ENCODE results near the gene PSMD13. TPM values are rescaled to one million over a fixed set of nuclear protein-coding genes. Genes with fewer than 3 reads are reported as not detected.

The PSMD13 gene
- total and polyA plus RNA-seq, 2 experiments from 2014 or later, result 91.8 to 146 TPM

DNA sequence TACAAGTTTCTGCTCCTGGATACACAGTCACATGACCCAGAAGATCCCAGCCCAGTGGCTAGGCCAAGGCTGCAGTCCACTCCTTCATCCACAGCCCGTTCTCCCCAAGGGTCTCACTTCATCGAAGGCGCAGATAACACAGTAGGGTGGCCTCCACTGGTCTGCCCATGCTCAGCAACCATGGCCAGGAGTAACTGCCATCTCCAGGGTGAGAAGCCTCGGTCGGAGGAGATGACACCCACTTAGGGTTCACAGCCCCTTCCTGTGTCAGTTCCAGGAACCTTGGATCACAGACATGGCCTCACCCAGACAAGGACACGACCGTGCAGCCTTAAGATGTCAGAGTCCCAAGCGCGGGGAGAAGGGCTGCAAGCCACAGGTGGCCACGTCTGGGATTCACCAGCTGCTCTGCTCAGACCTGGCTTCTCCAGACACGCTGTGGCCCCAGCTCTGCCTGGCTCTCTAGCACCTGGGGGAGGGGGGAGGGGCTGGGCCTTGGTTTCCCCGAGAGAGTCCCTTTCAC lies 32.1 kb upstream of the PSMD13 start:
- peaks cover 17% of the 10 kb centered on the region for H3K4me1 ChIP-seq (ENCODE audit: insufficient read depth)
- peaks cover 43% of the 10 kb centered on the region for H4K20me1 ChIP-seq (ENCODE audit: insufficient read depth, poor library complexity, severe bottlenecking)
- H3K79me2 ChIP-seq, result peaks cover 49% of the 10 kb centered on the region
- no peaks in the 10 kb centered on the region for H3K9me2 ChIP-seq (replicated peaks; ENCODE audit: insufficient read depth)
- H3K9me3 ChIP-seq (ENCODE audit: low read depth), result no peaks in the 10 kb centered on the region
- no peaks in the 10 kb centered on the region for H3K36me3 ChIP-seq (replicated peaks; ENCODE audit: insufficient read depth, low read depth)
- no peak overlapping the region for H2AFZ ChIP-seq
- H3K4me2 ChIP-seq, result peak overlapping the region; percentile 100
- no peak overlapping the region for H3K4me3 ChIP-seq
- no peak overlapping the region for H3K27ac ChIP-seq
- no peaks in the 10 kb centered on the region for H3K27me3 ChIP-seq
- DNase-seq (ENCODE audit: low spot score), result no peak
- TF ChIP-seq EZH2 (IDR thresholded peaks at IDR 0.05; ENCODE audit: borderline replicate concordance) (no peak), EZH2phosphoT487 (IDR thresholded peaks at IDR 0.05; ENCODE audit: low read depth, severe bottlenecking, unreplicated experiment) (no peak)
- TF ChIP-seq, protein P1, sequence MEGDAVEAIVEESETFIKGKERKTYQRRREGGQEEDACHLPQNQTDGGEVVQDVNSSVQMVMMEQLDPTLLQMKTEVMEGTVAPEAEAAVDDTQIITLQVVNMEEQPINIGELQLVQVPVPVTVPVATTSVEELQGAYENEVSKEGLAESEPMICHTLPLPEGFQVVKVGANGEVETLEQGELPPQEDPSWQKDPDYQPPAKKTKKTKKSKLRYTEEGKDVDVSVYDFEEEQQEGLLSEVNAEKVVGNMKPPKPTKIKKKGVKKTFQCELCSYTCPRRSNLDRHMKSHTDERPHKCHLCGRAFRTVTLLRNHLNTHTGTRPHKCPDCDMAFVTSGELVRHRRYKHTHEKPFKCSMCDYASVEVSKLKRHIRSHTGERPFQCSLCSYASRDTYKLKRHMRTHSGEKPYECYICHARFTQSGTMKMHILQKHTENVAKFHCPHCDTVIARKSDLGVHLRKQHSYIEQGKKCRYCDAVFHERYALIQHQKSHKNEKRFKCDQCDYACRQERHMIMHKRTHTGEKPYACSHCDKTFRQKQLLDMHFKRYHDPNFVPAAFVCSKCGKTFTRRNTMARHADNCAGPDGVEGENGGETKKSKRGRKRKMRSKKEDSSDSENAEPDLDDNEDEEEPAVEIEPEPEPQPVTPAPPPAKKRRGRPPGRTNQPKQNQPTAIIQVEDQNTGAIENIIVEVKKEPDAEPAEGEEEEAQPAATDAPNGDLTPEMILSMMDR (IDR thresholded peaks at IDR 0.05; ENCODE audit: poor library complexity), result no peak
- WGBS (ENCODE audit: low lambda C conversion rate, missing lambda C conversion rate), result 98% methylated on average over 12 of the region's 12 CpGs

DNA sequence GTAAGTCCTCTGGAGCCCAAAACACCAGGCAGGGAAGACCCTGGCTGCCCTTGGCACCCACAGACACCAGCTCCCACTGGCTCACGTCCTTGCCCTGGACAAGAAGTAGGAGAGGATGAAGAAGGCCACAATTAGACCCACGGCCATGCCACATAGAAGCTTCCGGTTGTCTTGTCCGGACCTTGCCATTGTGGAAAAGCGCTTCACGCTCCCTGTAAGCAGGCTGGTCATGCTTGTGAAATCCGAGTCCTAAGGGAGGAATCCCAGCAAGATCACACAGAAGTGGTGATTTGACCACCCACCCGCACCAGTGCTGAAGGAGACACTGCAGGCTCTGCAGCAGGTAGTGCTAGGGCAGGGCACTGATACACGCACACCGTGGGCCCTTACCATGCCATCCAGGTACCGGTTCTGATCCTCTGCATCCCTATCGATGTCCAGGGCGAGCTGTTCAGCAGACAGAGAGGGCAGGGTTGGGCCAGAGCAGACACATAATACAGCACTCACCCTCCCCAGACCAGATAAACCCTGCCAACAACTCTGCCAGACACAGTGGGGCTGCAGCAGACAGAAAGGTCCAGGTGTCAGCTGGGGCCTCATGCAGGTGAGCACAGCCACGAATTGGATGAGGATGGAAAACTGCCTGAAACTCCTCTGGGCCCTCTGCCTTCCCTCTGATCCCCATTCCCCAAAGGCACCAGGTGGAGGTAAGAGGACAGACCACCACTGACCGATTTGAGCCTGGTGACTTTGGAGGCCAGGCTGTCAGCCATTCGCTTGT lies 31.4 kb upstream of the PSMD13 start:
- H3K27me3 ChIP-seq, result no peaks in the 10 kb centered on the region
- H4K20me1 ChIP-seq (ENCODE audit: insufficient read depth, poor library complexity, severe bottlenecking), result peaks cover 47% of the 10 kb centered on the region
- 95% methylated on average over 16 of the region's 16 CpGs for WGBS (ENCODE audit: low lambda C conversion rate, missing lambda C conversion rate)
- peak overlapping the region; percentile 100 for H3K4me2 ChIP-seq
- no peaks in the 10 kb centered on the region for H3K36me3 ChIP-seq (replicated peaks; ENCODE audit: insufficient read depth, low read depth)
- H2AFZ ChIP-seq, result no peak overlapping the region
- peaks cover 56% of the 10 kb centered on the region for H3K79me2 ChIP-seq
- H3K4me1 ChIP-seq (ENCODE audit: insufficient read depth), result peaks cover 24% of the 10 kb centered on the region
- H3K4me3 ChIP-seq, result peak overlapping the region; percentile 69
- H3K27ac ChIP-seq, result peak overlapping the region; percentile 94
- TF ChIP-seq, protein P1 (IDR thresholded peaks at IDR 0.05; ENCODE audit: poor library complexity), result no peak
- no peak for TF ChIP-seq EZH2 (IDR thresholded peaks at IDR 0.05; ENCODE audit: borderline replicate concordance)
- TF ChIP-seq EZH2phosphoT487 (IDR thresholded peaks at IDR 0.05; ENCODE audit: low read depth, severe bottlenecking, unreplicated experiment), result no peak
- H3K9me2 ChIP-seq (replicated peaks; ENCODE audit: insufficient read depth), result no peaks in the 10 kb centered on the region
- no peak for DNase-seq (ENCODE audit: low spot score)
- H3K9me3 ChIP-seq (ENCODE audit: low read depth), result no peaks in the 10 kb centered on the region

DNA sequence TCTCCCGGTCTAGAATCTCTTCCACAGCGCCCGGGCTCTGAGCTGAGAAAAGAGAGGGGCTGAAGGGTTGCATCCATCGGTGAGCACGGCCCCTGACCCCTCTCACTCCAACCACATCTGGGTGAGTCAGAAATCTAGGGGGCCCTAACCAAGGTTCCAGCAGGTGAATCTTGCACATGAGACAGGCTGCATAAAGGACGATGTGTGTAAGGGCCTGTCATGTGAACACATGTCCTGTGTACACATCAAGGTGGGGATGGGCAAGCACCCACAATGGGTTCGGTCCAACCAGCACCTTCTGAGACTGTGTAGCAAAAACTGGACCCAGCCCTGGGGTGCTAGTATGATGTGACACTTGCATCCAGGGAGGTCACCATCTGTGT lies 30.8 kb upstream of the PSMD13 start:
- no peaks in the 10 kb centered on the region for H3K27me3 ChIP-seq
- H4K20me1 ChIP-seq (ENCODE audit: insufficient read depth, poor library complexity, severe bottlenecking), result peaks cover 50% of the 10 kb centered on the region
- H2AFZ ChIP-seq, result no peak overlapping the region
- no peaks in the 10 kb centered on the region for H3K9me2 ChIP-seq (replicated peaks; ENCODE audit: insufficient read depth)
- H3K4me2 ChIP-seq, result peak overlapping the region; percentile 100
- H3K4me1 ChIP-seq (ENCODE audit: insufficient read depth), result peaks cover 26% of the 10 kb centered on the region
- H3K79me2 ChIP-seq, result peaks cover 62% of the 10 kb centered on the region
- no peak for DNase-seq (ENCODE audit: low spot score)
- TF ChIP-seq, protein P1 (IDR thresholded peaks at IDR 0.05; ENCODE audit: poor library complexity), result no peak
- TF ChIP-seq EZH2 (IDR thresholded peaks at IDR 0.05; ENCODE audit: borderline replicate concordance), result no peak
- no peak for TF ChIP-seq EZH2phosphoT487 (IDR thresholded peaks at IDR 0.05; ENCODE audit: low read depth, severe bottlenecking, unreplicated experiment)
- H3K27ac ChIP-seq, result peak overlapping the region; percentile 94
- H3K9me3 ChIP-seq (ENCODE audit: low read depth), result no peaks in the 10 kb centered on the region
- peak overlapping the region; percentile 69 for H3K4me3 ChIP-seq
- WGBS (ENCODE audit: low lambda C conversion rate, missing lambda C conversion rate), result 90% methylated on average over 7 of the region's 7 CpGs
- H3K36me3 ChIP-seq (replicated peaks; ENCODE audit: insufficient read depth, low read depth), result no peaks in the 10 kb centered on the region

Measured in hepatocyte (in vitro differentiated cells).